Measurements from ENCODE around the gene ITSN1.

GRCh38 chr21:33708874-33709273, 66.6 kb downstream of the ITSN1 start:
- TF ChIP-seq POLR2A (IDR thresholded peaks at IDR 0.05) (no peak), CTCF (IDR thresholded peaks at IDR 0.05) (no peak), POLR2AphosphoS5 (IDR thresholded peaks at IDR 0.05) (no peak)
